Mucosa of descending colon (tissue), 3 donors: ENCODE results near the gene POLR3B. TPM values are rescaled to one million over a fixed set of nuclear protein-coding genes. Genes with fewer than 3 reads are reported as not detected.

Source experiments
- ATAC-seq: fragments of 200-7000 bp; cut with Tn5 transposase; one replicate; pipeline ENCODE4 v1.9.1; 2020; ENCODE audit warnings: mild to moderate bottlenecking, moderate library complexity
- DNase-seq, 3 donors: peaks; one replicate each; pipeline ENCODE4 v3.0.0-alpha.2; 2020
- H3K36me3 ChIP-seq: fragments of 200-600 bp; one replicate; pipeline ENCODE4 v1.8.0; 2021; ENCODE audit warnings: low read depth, mild to moderate bottlenecking
- H3K4me1 ChIP-seq: fragments of 200-600 bp; one replicate; pipeline ENCODE4 v1.8.0; 2021; ENCODE audit warnings: low read depth, mild to moderate bottlenecking
- H3K4me3 ChIP-seq: fragments of 200-600 bp; one replicate; pipeline ENCODE4 v1.8.0; 2021; ENCODE audit warnings: mild to moderate bottlenecking
- H3K9me3 ChIP-seq: fragments of 200-600 bp; one replicate; pipeline ENCODE4 v1.8.0; 2021; ENCODE audit warnings: mild to moderate bottlenecking
- intact Hi-C, 2 donors: fragments of 100-400 bp; cut with DNase I in 1 of 2; cut with micrococcal nuclease in 1 of 2; formaldehyde crosslinking; loops; one replicate each; pipeline versions ENCODE4 v1.11.0 to v1.11.1; 2022; cut with DNase I, micrococcal nuclease
- total RNA-seq, 3 donors: library from RNA; stranded (reverse); fragmentation: NEBNext Ultra II Directional in 2 of 3; extraction: Animal tissue kit (Norgen Biotek cat#: 25700) in 2 of 3; gene quantifications; one replicate each; pipeline versions ENCODE4 v1.2.1 to v1.2.4, GENCODE V29; 2021 to 2023
- TF ChIP-seq, protein P1 (sequence below): fragments of 200-600 bp; IDR thresholded peaks from one replicate; pipeline ENCODE4 v1.8.0; 2022; ENCODE audit warnings: antibody characterized with exemption, mild to moderate bottlenecking
- donor health status: DM: no; HTN: no; CAD: no; lungs with moderate emphysema.
- donor health status: DM: no; HTN: no; CAD: no.
- donor health status: DM: no; HTN: yes; CAD: no.

Gene POLR3B
- total RNA-seq, 3 donors from 2014 or later, result 6.6 to 8.7 (median 8.5) TPM

DNA sequence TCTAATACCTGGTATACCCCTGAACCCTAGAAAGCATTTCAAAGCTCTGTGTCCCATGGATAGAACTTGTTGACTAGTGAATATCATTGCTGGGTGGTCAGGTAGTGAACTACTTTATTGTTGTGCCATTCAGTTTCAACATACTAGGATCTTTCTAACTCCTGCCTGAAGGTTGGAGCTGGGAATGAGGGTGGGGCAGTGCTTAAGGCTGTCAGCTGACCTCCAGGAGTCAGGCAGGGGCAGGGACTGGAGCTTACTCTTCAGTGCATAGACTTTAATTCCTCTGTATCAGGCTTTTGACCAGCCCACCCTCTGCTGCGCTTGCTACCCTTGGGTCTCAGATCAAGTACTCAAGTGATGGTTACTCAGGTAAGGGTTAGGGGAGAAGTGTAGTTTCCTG is 122.7 kb downstream of the POLR3B start:
- ATAC-seq, result no peak
- TF ChIP-seq, protein P1, sequence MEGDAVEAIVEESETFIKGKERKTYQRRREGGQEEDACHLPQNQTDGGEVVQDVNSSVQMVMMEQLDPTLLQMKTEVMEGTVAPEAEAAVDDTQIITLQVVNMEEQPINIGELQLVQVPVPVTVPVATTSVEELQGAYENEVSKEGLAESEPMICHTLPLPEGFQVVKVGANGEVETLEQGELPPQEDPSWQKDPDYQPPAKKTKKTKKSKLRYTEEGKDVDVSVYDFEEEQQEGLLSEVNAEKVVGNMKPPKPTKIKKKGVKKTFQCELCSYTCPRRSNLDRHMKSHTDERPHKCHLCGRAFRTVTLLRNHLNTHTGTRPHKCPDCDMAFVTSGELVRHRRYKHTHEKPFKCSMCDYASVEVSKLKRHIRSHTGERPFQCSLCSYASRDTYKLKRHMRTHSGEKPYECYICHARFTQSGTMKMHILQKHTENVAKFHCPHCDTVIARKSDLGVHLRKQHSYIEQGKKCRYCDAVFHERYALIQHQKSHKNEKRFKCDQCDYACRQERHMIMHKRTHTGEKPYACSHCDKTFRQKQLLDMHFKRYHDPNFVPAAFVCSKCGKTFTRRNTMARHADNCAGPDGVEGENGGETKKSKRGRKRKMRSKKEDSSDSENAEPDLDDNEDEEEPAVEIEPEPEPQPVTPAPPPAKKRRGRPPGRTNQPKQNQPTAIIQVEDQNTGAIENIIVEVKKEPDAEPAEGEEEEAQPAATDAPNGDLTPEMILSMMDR, result no peak
- DNase-seq, result no peak

DNA sequence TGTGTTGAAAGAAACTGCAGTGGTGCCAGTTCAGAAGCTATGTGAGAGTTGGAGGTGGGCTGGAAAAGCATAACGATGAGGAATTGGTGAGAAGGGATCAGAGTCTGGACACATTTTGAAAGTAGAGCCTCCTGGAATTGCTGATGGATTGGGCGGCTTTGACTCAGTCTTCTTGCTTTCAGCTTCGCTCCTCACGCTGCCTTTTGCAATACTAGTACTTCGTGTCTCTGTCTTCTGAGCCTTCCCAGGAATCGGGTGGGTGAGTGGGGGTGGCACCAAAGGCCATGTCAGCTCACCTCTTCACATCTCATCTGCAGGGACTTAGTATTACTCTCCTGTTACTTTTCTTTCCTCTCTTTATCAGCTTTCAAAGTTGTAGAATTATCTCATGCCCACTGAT is 123.7 kb downstream of the POLR3B start:
- no peaks in the 10 kb centered on the region for H3K4me1 ChIP-seq
- no peaks in the 10 kb centered on the region for H3K36me3 ChIP-seq
- DNase-seq, result no peak
- intact Hi-C loops, result no loop called here
- no peak overlapping the region for H3K4me3 ChIP-seq
- TF ChIP-seq, protein P1, result no peak
- no peaks in the 10 kb centered on the region for H3K9me3 ChIP-seq
- no peak for ATAC-seq

More for the DNA sequence above, 122.7 kb downstream of the POLR3B start:
- Histone ChIP-seq H3K4me3 (no peak overlapping the region), H3K9me3 (no peaks in the 10 kb centered on the region), H3K4me1 (no peaks in the 10 kb centered on the region), H3K36me3 (no peaks in the 10 kb centered on the region)
- intact Hi-C loops, result no loop called here

DNA sequence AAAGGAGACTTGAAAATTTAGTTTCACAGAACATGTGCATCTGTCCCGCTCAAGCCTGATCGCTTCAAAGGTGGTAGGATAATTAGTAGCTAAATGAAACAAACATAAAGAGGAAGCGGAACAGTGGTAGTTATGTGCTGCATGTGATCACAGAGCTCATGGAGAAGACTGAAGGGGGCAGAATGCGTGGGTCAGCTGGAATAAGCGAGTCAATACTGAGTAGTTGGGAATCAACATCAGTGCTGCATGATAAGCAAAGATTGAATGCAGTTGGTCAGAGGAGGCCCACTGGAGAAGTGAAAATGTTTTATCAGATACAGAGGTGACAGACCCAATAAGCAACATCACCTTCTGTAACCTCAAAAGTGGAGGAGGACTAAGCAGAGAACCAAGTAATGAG is 130.1 kb downstream of the POLR3B start:
- intact Hi-C loops, result no loop called here
- no peaks in the 10 kb centered on the region for H3K36me3 ChIP-seq
- ATAC-seq, result no peak
- TF ChIP-seq, protein P1, result no peak
- no peak for DNase-seq
- H3K4me3 ChIP-seq, result no peak overlapping the region
- no peaks in the 10 kb centered on the region for H3K9me3 ChIP-seq
- H3K4me1 ChIP-seq, result no peaks in the 10 kb centered on the region

DNA sequence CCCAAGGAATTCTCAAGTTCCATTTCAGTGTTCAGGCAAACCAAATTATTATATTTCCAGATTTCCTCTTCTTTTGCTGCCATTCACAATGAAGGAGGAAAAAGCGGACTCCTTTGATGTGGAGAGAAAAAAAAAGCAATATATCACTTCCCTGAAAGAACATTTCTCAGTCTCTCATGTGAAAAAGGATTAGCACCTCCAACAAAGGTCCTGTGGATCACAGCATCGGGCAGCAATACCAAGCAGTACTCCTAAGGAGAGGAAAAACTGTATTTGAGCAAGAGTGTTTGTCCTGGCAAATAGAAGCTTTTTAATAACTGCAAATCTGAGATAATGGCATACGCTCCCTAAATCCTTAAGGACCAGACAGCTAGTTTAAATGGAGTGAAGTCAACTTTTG is 131.3 kb downstream of the POLR3B start:
- no peaks in the 10 kb centered on the region for H3K4me1 ChIP-seq
- no peak for ATAC-seq
- TF ChIP-seq, protein P1, result no peak
- no peak overlapping the region for H3K4me3 ChIP-seq
- H3K9me3 ChIP-seq, result no peaks in the 10 kb centered on the region
- H3K36me3 ChIP-seq, result no peaks in the 10 kb centered on the region
- DNase-seq, result no peak
- intact Hi-C loops, result no loop called here

DNA sequence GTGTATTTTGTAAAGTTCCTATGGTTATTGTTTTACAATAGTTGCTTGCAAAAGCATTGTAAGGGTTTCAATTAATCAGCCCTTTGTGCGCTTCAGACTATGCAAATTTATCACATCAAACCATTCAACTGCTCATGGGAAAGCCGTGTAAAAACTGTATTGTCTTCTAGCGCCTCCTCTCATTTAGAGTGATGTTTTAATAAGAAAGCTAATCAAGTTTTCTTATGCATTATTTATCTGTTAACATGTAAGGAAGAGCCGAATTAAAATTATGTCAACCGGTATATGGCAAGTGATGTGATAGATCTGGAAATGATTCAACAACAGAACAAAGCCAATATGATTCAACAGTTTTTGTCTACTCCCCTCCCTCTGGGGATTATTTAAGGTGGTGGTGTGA is 132.7 kb downstream of the POLR3B start:
- H3K4me3 ChIP-seq, result no peak overlapping the region
- no peaks in the 10 kb centered on the region for H3K9me3 ChIP-seq
- intact Hi-C loops, result no loop called here
- TF ChIP-seq, protein P1, result no peak
- H3K36me3 ChIP-seq, result no peaks in the 10 kb centered on the region
- no peaks in the 10 kb centered on the region for H3K4me1 ChIP-seq
- DNase-seq (no peak), ATAC-seq (no peak)

DNA sequence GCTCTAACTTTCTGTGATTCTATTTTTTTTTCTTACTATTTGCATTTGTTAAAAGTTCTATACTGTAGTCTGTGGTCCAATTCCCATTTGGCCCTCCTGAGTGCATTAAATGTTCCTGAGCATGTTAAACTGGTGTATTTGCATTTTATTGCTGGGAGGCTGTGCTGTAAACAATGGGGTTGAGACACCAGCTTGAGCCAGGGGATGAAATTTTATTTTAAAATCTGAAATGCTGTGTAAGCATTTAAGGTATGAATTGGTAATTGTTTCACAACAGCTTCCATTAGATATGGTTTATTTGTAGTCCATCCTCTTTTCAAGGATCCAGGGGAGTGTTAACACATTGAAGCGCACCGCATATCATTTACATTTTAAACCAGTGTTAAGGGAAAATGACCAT is 135.3 kb downstream of the POLR3B start:
- intact Hi-C loops, result no loop called here
- H3K4me1 ChIP-seq, result no peaks in the 10 kb centered on the region
- TF ChIP-seq, protein P1, result no peak
- no peak overlapping the region for H3K4me3 ChIP-seq
- H3K9me3 ChIP-seq, result no peaks in the 10 kb centered on the region
- DNase-seq (no peak), ATAC-seq (no peak)
- no peaks in the 10 kb centered on the region for H3K36me3 ChIP-seq
